Muscle of leg (tissue), 11 donors: ENCODE measurements around the gene LRRC4C. TPM values are rescaled to one million over a fixed set of nuclear protein-coding genes. Genes with fewer than 3 reads are reported as not detected.
A peak's percentile ranks its signal among the peaks of the same experiment; 100 is the strongest.

Experiments
- DNase-seq: peaks from one replicate; pipeline ENCODE4 v3.0.0; 2013
- H3K27ac ChIP-seq: one replicate; pipeline ENCODE4 v1.5.1; 2013; ENCODE audit warnings: mild to moderate bottlenecking, low read length, control low read depth
- H3K27me3 ChIP-seq: one replicate; pipeline ENCODE4 v1.6.1; 2013; ENCODE audit warnings: low read length; ENCODE audit not compliant: control insufficient read depth, insufficient read depth
- H3K36me3 ChIP-seq: one replicate; pipeline ENCODE4 v1.6.1; 2013; ENCODE audit warnings: low read length; ENCODE audit not compliant: control insufficient read depth, insufficient read depth
- H3K4me1 ChIP-seq: one replicate; pipeline ENCODE4 v1.6.1; 2013; ENCODE audit warnings: low read length; ENCODE audit not compliant: control insufficient read depth, insufficient read depth
- H3K4me3 ChIP-seq: one replicate; pipeline ENCODE4 v1.5.1; 2013; ENCODE audit warnings: low read length, control low read depth
- H3K9me3 ChIP-seq: replicated peaks from 2 replicates; pipeline ENCODE4 v1.6.1; 2013; ENCODE audit warnings: low read depth, low read length; ENCODE audit not compliant: control insufficient read depth
- WGBS: methylation state at CpG from one replicate; pipeline ENCODE4 v1.1.5; 2013; ENCODE audit warnings: missing lambda C conversion rate; ENCODE audit not compliant: insufficient coverage; 5-methylcytosine and 5-hydroxymethylcytosine counted together
- polyA plus RNA-seq, 8 donors: library from polyadenylated mRNA; unstranded; fragments of 120-200 nt; gene quantifications; one replicate each; pipeline versions ENCODE4 v1.2.1 to v1.2.3, GENCODE V29; 2013; ENCODE audit warnings: inconsistent platforms in 1 of 8, low replicate concordance in 1 of 8; ENCODE audit not compliant: insufficient read length in 8 of 8, insufficient read depth in 1 of 8
- total RNA-seq: library from RNA; stranded (reverse); fragments of 120-200 nt; gene quantifications from one replicate; pipeline ENCODE4 v1.2.4, GENCODE V29; 2013

Gene LRRC4C
- total and polyA plus RNA-seq, 9 donors = 1.8 to 5.3 (median 2.3) TPM

- no peak overlapping the region for H3K4me3 ChIP-seq
- no peaks in the 10 kb centered on the region for H3K27me3 ChIP-seq
- peak; percentile 21 for DNase-seq
- H3K27ac ChIP-seq = no peak overlapping the region
- H3K36me3 ChIP-seq = no peaks in the 10 kb centered on the region
- 68% methylated on average over 3 of the region's 7 CpGs for WGBS
- peaks cover 2% of the 10 kb centered on the region for H3K4me1 ChIP-seq
- H3K9me3 ChIP-seq = no peaks in the 10 kb centered on the region
These were observed 178.2 kb downstream of the LRRC4C start for GRCh38 chr11:41281131-41281742.

- H3K36me3 ChIP-seq = no peaks in the 10 kb centered on the region
- no peak overlapping the region for H3K27ac ChIP-seq
These were observed 184.6 kb downstream of the LRRC4C start for GRCh38 chr11:41274831-41275230.

DNA sequence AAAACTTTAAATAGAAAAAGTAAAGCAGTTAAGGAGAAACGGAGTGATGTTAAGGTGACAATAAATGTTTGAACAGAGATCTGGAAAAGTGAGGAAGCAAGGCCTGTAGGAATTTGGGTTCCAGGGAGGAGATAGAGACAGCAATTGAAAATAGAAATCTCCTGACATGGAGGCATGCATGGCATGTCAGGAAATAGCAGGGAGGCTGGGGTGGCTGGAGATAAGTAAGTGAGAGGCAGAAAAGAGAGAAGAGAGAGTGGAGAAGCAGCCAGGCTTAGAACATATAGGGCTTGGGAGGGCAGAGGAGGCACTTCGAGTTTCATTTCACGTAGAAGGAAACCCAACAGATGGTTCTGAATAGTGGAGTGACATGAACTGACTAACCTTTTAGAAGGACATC lies 185.5 kb downstream of the LRRC4C start:
- 89% methylated on average over 3 of the region's 3 CpGs for WGBS
- Histone ChIP-seq H3K27me3 (no peaks in the 10 kb centered on the region), H3K4me3 (no peak overlapping the region), H3K9me3 (peaks cover 3% of the 10 kb centered on the region), H3K27ac (no peak overlapping the region), H3K4me1 (no peaks in the 10 kb centered on the region), H3K36me3 (no peaks in the 10 kb centered on the region)
- no peak for DNase-seq

More at GRCh38 chr11:41274831-41275230, 184.6 kb downstream of the LRRC4C start:
- Histone ChIP-seq H3K27me3 (no peaks in the 10 kb centered on the region), H3K9me3 (peaks cover 3% of the 10 kb centered on the region), H3K4me1 (no peaks in the 10 kb centered on the region), H3K4me3 (no peak overlapping the region)
- no peak for DNase-seq
- 88% methylated on average over 6 of the region's 8 CpGs for WGBS

DNA sequence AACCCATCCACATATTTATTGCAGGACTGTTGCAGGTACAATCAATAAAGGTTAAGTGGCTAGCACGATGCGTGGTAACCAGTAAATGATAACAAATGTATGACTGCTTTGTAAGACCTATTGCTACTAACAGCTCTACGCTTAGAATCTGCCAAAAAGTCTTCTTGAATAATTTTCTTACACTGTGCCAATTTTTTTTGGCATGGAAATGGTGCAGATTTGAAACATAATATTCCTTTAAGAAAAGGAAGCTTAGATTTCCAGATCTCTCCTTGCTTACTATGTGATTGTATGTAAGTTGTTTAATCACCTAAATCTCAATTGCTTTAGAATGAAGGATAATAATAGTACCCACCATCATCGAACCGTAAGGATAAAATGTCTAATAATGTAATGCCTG lies 192.0 kb downstream of the LRRC4C start:
- Histone ChIP-seq H3K36me3 (no peaks in the 10 kb centered on the region), H3K4me3 (no peak overlapping the region), H3K27me3 (no peaks in the 10 kb centered on the region), H3K27ac (no peak overlapping the region), H3K4me1 (no peaks in the 10 kb centered on the region), H3K9me3 (peaks cover 2% of the 10 kb centered on the region)
- WGBS = no CpG with 5 or more reads among the region's 5 CpGs
- peak; percentile 58 for DNase-seq

DNA sequence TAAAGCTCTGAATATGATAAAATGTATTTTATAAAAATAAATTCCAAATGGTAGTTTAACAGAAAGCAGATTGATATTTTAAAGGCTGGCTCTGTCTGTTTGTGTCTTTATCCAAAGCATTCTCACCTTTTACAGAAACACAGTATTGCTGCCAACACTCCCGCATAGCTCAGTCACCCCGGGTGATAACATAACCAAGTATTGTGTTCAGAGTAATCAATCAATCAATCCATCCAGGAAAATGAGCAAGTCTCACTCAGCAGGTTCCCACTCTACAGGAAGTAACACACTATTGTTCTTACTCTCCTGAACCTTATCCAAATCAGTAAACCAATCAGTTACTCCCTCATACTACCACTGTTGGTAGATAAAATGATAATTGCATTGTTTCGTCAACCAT lies 203.4 kb downstream of the LRRC4C start:
- no peaks in the 10 kb centered on the region for H3K4me1 ChIP-seq
- no peaks in the 10 kb centered on the region for H3K9me3 ChIP-seq
- 65% methylated on average over 2 of the region's 3 CpGs for WGBS
- H3K27me3 ChIP-seq = no peaks in the 10 kb centered on the region
- H3K36me3 ChIP-seq = no peaks in the 10 kb centered on the region
- H3K27ac ChIP-seq = no peak overlapping the region
- no peak overlapping the region for H3K4me3 ChIP-seq
- no peak for DNase-seq

GRCh38 chr11:41254966-41255365 lies 204.5 kb downstream of the LRRC4C start:
- Histone ChIP-seq H3K27ac (no peak overlapping the region), H3K9me3 (no peaks in the 10 kb centered on the region), H3K4me1 (no peaks in the 10 kb centered on the region), H3K27me3 (no peaks in the 10 kb centered on the region), H3K36me3 (no peaks in the 10 kb centered on the region), H3K4me3 (no peak overlapping the region)
- no CpG with 5 or more reads among the region's 2 CpGs for WGBS
- peak; percentile 27 for DNase-seq

DNA sequence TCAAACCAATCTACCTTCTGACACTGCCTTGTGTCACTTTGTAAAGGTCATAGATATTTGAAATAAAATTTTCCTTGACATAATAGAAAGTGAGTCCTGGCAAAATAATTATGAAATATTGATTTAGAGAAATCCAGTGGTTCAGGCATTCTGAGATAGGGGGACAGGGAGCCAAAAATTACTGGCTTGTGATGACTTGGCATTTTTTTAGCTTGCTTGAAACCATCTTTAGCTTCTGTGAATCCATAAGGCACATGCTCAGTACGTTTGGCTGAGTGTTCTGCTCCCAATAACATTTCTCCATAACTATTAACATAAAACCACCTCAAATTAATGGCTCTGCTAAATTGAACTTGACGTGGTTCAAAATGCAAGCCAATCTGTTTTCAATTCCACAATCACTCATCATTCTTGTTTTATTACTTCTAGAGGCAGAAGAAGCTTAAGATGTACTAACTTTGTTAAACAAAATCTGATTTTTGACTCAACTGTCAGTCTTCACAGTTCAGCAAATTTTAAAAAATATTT lies 209.0 kb downstream of the LRRC4C start:
- H3K27me3 ChIP-seq = no peaks in the 10 kb centered on the region
- WGBS = 14% methylated on average over 1 of the region's 2 CpGs
- DNase-seq = peak; percentile 5

GRCh38 chr11:41247621-41248020 lies 211.8 kb downstream of the LRRC4C start:
- no peaks in the 10 kb centered on the region for H3K9me3 ChIP-seq
- H3K27ac ChIP-seq = no peak overlapping the region
- 80% methylated on average over 2 of the region's 5 CpGs for WGBS
- no peaks in the 10 kb centered on the region for H3K36me3 ChIP-seq
- no peak for DNase-seq
- H3K4me1 ChIP-seq = no peaks in the 10 kb centered on the region
- no peaks in the 10 kb centered on the region for H3K27me3 ChIP-seq
- no peak overlapping the region for H3K4me3 ChIP-seq

More for the DNA sequence above, 209.0 kb downstream of the LRRC4C start:
- no peaks in the 10 kb centered on the region for H3K36me3 ChIP-seq
- no peaks in the 10 kb centered on the region for H3K9me3 ChIP-seq
- no peaks in the 10 kb centered on the region for H3K4me1 ChIP-seq
- no peak overlapping the region for H3K27ac ChIP-seq
- no peak overlapping the region for H3K4me3 ChIP-seq

DNA sequence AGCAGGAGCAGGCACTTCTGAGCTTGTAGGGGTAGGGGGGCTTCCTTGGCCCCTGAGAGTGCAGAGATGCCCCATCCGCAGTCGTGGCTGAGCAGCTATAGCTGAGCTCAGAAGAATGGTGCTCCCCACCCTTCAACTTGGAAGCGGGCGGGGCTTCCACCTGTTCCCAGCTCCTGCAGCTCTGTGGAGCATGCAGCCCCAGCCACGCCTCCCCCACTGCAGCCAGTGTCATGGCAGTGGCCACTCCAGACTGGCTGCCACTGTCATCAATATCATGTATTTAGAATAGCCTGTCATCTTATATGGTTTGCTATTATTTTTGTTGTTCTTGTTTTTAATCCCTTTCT lies 213.1 kb downstream of the LRRC4C start:
- H3K4me3 ChIP-seq = no peak overlapping the region
- no peak overlapping the region for H3K27ac ChIP-seq
- 79% methylated on average over 4 of the region's 5 CpGs for WGBS
- H3K9me3 ChIP-seq = no peaks in the 10 kb centered on the region
- H3K27me3 ChIP-seq = no peaks in the 10 kb centered on the region
- no peaks in the 10 kb centered on the region for H3K36me3 ChIP-seq
- no peak for DNase-seq
- H3K4me1 ChIP-seq = no peaks in the 10 kb centered on the region

- Histone ChIP-seq H3K4me1 (no peaks in the 10 kb centered on the region), H3K27me3 (no peaks in the 10 kb centered on the region), H3K36me3 (no peaks in the 10 kb centered on the region), H3K9me3 (no peaks in the 10 kb centered on the region), H3K4me3 (no peak overlapping the region), H3K27ac (no peak overlapping the region)
- DNase-seq = no peak
- WGBS = 85% methylated on average over 9 of the region's 10 CpGs
These were observed 213.6 kb downstream of the LRRC4C start for GRCh38 chr11:41245704-41246398.
